ENCODE results near the gene GGN. TPM values are rescaled to one million over a fixed set of nuclear protein-coding genes. Genes with fewer than 3 reads are reported as not detected.
"Not testable (repeated sequence)": the region's sequence is repeated elsewhere in the genome, so short reads cannot be mapped to it uniquely, and the experiment has no call there.

The GGN gene
- total RNA-seq, 1 experiment from 2014 or later = 0.47 TPM

DNA sequence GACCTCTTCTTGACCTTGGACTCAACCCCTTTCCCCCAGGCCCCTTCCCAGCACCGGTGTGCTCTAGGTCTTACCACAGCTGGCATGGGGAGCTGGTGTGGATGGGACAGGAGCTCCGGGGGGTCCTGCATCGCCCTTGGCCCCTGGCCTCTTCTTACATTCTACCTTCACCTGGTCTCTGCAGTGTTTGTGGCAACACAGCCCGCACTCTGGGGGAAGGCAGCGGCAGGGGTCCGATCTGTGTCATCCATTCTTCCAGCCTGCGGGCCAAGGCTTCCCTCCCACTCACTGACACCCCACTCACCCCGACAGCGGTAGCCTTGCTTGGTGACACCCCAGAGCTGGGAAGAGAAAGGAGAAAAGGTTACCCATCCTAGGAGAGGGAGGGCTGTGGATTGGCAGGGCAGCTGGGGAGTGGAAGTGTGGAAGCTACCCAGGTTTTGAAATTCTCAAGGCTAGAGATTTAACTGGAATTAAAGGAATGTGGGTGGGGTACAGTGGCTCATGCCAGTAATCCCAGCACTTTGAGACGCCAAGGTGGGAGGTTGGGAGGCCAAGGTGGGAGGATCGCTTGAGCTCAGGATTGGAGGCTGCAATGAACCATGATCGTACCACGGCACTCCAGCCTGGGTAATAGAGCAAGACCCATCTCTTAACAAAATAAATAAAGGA is 23.3 kb upstream of the GGN start (continued):
- no peak for TF ChIP-seq EZH2 (IDR thresholded peaks at IDR 0.05)
- TF ChIP-seq SRF (IDR thresholded peaks at IDR 0.05; ENCODE audit: low read depth) = no peak
- no peak for TF ChIP-seq EZH2phosphoT487 (IDR thresholded peaks at IDR 0.05; ENCODE audit: borderline replicate concordance)
- TF ChIP-seq, protein P1, sequence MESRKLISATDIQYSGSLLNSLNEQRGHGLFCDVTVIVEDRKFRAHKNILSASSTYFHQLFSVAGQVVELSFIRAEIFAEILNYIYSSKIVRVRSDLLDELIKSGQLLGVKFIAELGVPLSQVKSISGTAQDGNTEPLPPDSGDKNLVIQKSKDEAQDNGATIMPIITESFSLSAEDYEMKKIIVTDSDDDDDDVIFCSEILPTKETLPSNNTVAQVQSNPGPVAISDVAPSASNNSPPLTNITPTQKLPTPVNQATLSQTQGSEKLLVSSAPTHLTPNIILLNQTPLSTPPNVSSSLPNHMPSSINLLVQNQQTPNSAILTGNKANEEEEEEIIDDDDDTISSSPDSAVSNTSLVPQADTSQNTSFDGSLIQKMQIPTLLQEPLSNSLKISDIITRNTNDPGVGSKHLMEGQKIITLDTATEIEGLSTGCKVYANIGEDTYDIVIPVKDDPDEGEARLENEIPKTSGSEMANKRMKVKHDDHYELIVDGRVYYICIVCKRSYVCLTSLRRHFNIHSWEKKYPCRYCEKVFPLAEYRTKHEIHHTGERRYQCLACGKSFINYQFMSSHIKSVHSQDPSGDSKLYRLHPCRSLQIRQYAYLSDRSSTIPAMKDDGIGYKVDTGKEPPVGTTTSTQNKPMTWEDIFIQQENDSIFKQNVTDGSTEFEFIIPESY (IDR thresholded peaks at IDR 0.05; ENCODE audit: extremely low read depth, insufficient replicate concordance, low read length) = no peak
- TF ChIP-seq ELF1 (IDR thresholded peaks at IDR 0.05; ENCODE audit: borderline replicate concordance, low read depth) = no peak

DNA sequence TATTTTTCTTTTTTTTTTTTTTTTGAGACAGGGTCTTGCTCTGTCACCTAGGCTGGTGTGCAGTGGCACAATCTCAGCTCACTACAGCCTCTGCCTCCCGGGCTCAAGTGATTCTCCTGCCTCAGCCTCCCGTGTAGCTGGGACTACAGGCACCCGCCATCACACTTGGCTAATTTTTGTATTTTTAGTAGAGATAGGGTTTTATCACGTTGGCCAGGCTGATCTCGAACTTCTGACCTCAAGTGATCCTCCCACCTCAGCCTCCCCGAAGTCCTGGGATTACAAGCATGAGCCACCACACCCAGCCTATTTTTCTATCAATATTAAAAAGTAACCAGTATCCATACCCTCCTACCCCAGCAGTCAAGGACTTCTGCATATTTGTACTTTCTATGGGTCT is 22.6 kb upstream of the GGN start:
- H3K4me3 ChIP-seq (replicated peaks in 1 of 2; ENCODE audit: low read depth in 1 of 2, low read length in 2 of 2); H3K27me3 ChIP-seq (ENCODE audit: insufficient read depth, low read length); RAD21 ChIA-PET (ENCODE audit: low non-redundant PET in 1 of 2, low total read pairs in 2 of 2, uncharacterized antibody in 2 of 2, unreplicated experiment in 2 of 2); H2AFZ ChIP-seq (ENCODE audit: low read depth, low read length, poor library complexity, severe bottlenecking); H3K4me2 ChIP-seq (ENCODE audit: low read length); DNase-seq (ENCODE audit: low read depth, low spot score); H3K9me3 ChIP-seq (ENCODE audit: control insufficient read depth in 1 of 2, insufficient read depth in 1 of 2, low read depth in 1 of 2, low read length in 2 of 2); CTCF ChIA-PET; H3K36me3 ChIP-seq (ENCODE audit: control insufficient read depth in 1 of 2, insufficient read depth in 2 of 2, low read length in 2 of 2); ATAC-seq; BruUV-seq (replicated peaks); intact Hi-C loops (cut with micrococcal nuclease); H3K9me2 ChIP-seq (ENCODE audit: insufficient read depth); H3K27ac ChIP-seq (ENCODE audit: low read depth, low read length); H3K79me2 ChIP-seq (ENCODE audit: insufficient read depth, low read length); H3K9ac ChIP-seq (ENCODE audit: low read length); H4K20me1 ChIP-seq (ENCODE audit: insufficient read depth): not testable (repeated sequence)
- peaks cover 2 to 12% of the 10 kb centered on the region in 2 experiments; a peak in 3 of 4 replicates for H3K4me1 ChIP-seq (ENCODE audit: control insufficient read depth in 1 of 2, insufficient read depth in 2 of 2, low read length in 2 of 2)
- POLR2A ChIA-PET = interaction anchor here (0.8 kb wide), 1 partner anchor 10 kb away, joined by 4 read pairs; no protein-coding TSS in a partner anchor

All from HCT116 (cell line).